Tibial nerve (tissue), 4 donors: ENCODE measurements around the gene HOXA4. TPM values are rescaled to one million over a fixed set of nuclear protein-coding genes. Genes with fewer than 3 reads are reported as not detected.

Experiments
- DNase-seq, 2 donors: peaks; one replicate each; pipeline ENCODE4 v3.0.0-alpha.2; 2019; ENCODE audit warnings: low spot score in 2 of 2
- H3K27ac ChIP-seq, 4 donors: fragments of 200-600 bp; sonication (generic) in 3 of 4; one replicate each; pipeline ENCODE4 v1.5.1; 2017 to 2019; ENCODE audit warnings: mild to moderate bottlenecking in 1 of 4
- H3K27me3 ChIP-seq, 2 donors: fragments of 200-600 bp; sonication (generic) in 1 of 2; one replicate each; pipeline versions ENCODE4 v1.5.1 to v1.6.0; 2017 to 2019
- H3K36me3 ChIP-seq, 3 donors: fragments of 200-600 bp; sonication (generic); one replicate each; pipeline ENCODE4 v1.5.1; 2018 to 2019
- H3K4me1 ChIP-seq, 4 donors: fragments of 200-600 bp; sonication (generic) in 3 of 4; one replicate each; pipeline ENCODE4 v1.5.1; 2017 to 2019
- H3K4me3 ChIP-seq, 4 donors: fragments of 200-600 bp; sonication (generic) in 3 of 4; one replicate each; pipeline ENCODE4 v1.5.1; 2017 to 2019; ENCODE audit warnings: mild to moderate bottlenecking in 1 of 4, moderate library complexity in 1 of 4
- H3K9me3 ChIP-seq, 4 donors: fragments of 200-600 bp; sonication (generic) in 3 of 4; one replicate each; pipeline ENCODE4 v1.5.1; 2017 to 2019
- EP300 ChIP-seq, 2 donors: sonication (generic); formaldehyde crosslinking; IDR thresholded peaks; one replicate each; pipeline ENCODE4 v1.6.1; 2017; ENCODE audit warnings: antibody characterized with exemption in 2 of 2, mild to moderate bottlenecking in 1 of 2
- POLR2A ChIP-seq, 2 donors: fragments of 450-650 bp; IDR thresholded peaks; one replicate each; pipeline ENCODE4 v1.6.1; 2017; ENCODE audit warnings: antibody characterized with exemption in 2 of 2, mild to moderate bottlenecking in 2 of 2, moderate library complexity in 2 of 2
- WGBS, 2 donors: methylation state at CpG; one replicate each; pipeline ENCODE4 v1.1.5; 2018; 5-methylcytosine and 5-hydroxymethylcytosine counted together
- total RNA-seq, 4 donors: library from RNA; depleted of rRNA; stranded (reverse); fragments of >200 nt; gene quantifications; one replicate each; pipeline ENCODE4 v1.1.0, GENCODE V29; 2016
- TF ChIP-seq, protein P1 (sequence below), 5 experiments: fragments of 200-600 bp in 3 of 5; fragments of 450-650 bp in 2 of 5; sonication (generic) in 3 of 5; IDR thresholded peaks; one replicate each; pipeline ENCODE4 v1.5.1; 2016 to 2019; ENCODE audit warnings: antibody characterized with exemption in 5 of 5, mild to moderate bottlenecking in 3 of 5, moderate library complexity in 2 of 5

Gene HOXA4
- total RNA-seq, 4 donors from 2014 or later, result 4.4 to 6.3 (median 4.7) TPM

DNA sequence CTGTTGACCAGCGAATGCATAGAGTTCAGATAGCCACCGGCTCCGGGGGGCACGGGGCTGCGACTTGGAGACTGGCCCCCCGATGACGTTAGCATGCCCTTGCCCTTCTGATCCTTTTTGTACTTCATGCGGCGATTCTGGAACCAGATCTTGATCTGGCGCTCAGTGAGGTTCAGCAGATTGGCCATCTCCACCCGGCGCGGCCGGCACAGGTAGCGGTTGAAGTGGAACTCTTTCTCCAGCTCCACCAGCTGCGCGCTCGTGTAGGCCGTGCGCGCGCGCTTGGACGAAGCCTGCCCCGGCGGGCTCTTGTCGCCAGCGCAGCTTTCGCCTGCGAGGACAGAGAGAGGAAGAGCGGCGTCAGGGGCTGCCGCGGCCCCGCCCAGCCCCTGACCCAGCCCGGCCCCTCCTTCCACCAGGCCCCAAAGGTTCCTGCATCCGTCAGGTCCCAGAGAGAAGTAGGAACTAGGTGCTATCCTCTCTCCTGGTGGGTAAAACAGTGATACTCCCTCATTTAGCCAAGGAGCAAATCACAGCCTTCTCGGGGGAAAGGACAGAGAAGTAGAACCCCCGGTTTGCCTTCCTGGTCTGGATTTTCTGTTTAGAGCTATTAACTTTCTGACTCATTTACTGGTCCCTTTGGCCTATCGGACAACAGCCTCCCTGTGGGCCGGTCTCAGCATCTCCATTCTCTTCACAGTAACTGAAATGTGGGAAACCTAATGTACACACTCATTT lies 22.0 kb downstream of the HOXA4 start:
- Histone ChIP-seq H3K27ac (peak overlapping the region in 3 of 4 donors; percentile 29 to 77 (median 68)), H3K4me1 (peaks cover 0 to 60% (median 4%) of the 10 kb centered on the region in 4 donors), H3K4me3 (peak overlapping the region in 1 of 4 donors; percentile 34), H3K9me3 (no peaks in the 10 kb centered on the region), H3K27me3 (peaks cover 0 to 61% of the 10 kb centered on the region in 2 donors), H3K36me3 (peaks cover 0 to 9% (median 0%) of the 10 kb centered on the region in 3 donors)
- WGBS, 2 donors, result 54 to 63% methylated on average over 28 to 40 of the region's 41 CpGs
- DNase-seq, result no peak
- peak in 1 of 2 donors; percentile 28 for TF ChIP-seq POLR2A (IDR thresholded peaks at IDR 0.05)
- TF ChIP-seq, protein P1, sequence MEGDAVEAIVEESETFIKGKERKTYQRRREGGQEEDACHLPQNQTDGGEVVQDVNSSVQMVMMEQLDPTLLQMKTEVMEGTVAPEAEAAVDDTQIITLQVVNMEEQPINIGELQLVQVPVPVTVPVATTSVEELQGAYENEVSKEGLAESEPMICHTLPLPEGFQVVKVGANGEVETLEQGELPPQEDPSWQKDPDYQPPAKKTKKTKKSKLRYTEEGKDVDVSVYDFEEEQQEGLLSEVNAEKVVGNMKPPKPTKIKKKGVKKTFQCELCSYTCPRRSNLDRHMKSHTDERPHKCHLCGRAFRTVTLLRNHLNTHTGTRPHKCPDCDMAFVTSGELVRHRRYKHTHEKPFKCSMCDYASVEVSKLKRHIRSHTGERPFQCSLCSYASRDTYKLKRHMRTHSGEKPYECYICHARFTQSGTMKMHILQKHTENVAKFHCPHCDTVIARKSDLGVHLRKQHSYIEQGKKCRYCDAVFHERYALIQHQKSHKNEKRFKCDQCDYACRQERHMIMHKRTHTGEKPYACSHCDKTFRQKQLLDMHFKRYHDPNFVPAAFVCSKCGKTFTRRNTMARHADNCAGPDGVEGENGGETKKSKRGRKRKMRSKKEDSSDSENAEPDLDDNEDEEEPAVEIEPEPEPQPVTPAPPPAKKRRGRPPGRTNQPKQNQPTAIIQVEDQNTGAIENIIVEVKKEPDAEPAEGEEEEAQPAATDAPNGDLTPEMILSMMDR (IDR thresholded peaks at IDR 0.05), result no peak
- TF ChIP-seq EP300 (IDR thresholded peaks at IDR 0.05), result peak in 1 of 2 donors; percentile 37

DNA sequence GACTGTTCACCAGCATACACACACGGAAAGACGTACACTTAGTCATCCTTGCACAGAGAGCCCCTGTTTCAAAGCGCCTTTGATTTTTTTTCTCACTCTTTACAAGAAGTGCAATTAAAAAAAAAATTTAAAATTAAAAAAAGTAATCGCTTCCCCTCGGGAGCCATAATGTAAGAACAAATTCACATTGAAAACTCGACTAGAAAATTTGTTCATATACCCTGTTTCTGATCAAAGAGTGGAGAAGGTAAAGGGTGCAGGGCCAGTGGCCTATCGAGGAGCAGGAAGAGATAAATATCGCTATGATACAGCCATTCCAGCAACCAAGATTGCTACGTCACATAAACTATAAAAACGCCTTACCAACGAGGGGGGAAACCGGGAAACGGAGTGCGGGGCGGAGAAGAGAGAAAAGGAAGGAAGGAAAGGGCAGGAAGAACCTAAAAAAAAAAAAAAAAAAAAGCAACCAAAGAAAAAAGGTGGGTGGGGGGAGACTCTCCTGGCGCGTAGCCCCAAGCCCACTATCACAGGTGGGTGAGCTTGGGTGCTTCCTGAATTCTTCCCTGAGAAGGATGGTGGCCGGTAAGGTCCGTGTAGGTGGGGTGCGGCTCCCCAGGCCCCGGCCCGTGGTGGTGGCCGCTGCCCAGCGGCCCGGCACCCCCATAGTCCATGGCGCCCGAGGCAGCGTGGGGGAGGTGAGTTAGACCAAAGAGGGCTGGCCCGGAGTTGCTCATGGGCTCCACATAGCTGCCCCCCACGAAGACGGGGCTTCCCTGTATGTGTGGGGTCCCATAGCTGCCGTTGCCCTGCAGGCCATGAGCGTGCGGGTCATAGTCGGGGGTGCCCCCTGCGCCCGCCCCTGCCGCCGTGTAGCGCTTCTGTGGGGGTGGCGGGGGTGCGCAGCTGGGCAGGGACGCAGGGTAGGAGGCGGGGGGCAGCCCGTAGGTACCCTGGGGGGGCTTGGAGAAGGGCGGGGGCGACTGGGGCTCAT lies 22.9 kb downstream of the HOXA4 start:
- TF ChIP-seq POLR2A (IDR thresholded peaks at IDR 0.05) (no peak), EP300 (IDR thresholded peaks at IDR 0.05) (no peak)
- TF ChIP-seq, protein P1 (IDR thresholded peaks at IDR 0.05), result no peak
- WGBS, 2 donors, result 63 to 73% methylated on average over 42 to 46 of the region's 47 CpGs
- Histone ChIP-seq H3K36me3 (peaks cover 0 to 9% (median 0%) of the 10 kb centered on the region in 3 donors), H3K4me3 (peak overlapping the region in 1 of 4 donors; percentile 34), H3K27me3 (peaks cover 0 to 61% of the 10 kb centered on the region in 2 donors), H3K27ac (peak overlapping the region in 3 of 4 donors; percentile 68 to 77 (median 74)), H3K9me3 (no peaks in the 10 kb centered on the region), H3K4me1 (peaks cover 0 to 58% (median 4%) of the 10 kb centered on the region in 4 donors)
- DNase-seq, result no peak

DNA sequence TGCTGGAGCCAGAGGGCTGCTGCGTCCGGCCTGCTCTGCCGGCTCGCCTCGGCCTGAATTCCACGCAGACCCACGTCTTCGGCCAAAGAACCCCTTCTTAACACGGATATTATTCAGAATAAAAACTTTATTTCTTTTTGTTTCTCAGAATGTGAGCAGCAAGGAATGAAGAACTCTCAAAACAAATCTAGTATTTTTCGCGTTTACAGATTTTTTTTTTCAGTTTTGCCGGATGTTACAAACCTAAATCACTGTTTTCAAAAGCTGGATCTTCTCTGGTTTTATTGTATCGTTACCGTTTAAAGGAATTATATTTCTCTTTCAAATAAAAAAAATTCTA lies 23.7 kb downstream of the HOXA4 start:
- H3K36me3 ChIP-seq, result peaks cover 0 to 9% (median 0%) of the 10 kb centered on the region in 3 donors
- H3K27ac ChIP-seq, result peak overlapping the region in 3 of 4 donors; percentile 17 to 77 (median 46)
- peak overlapping the region in 2 of 4 donors; percentile 12 to 43 for H3K4me3 ChIP-seq
- no peak for TF ChIP-seq POLR2A (IDR thresholded peaks at IDR 0.05)
- no peak for TF ChIP-seq EP300 (IDR thresholded peaks at IDR 0.05)
- TF ChIP-seq, protein P1 (IDR thresholded peaks at IDR 0.05), result no peak
- no peaks in the 10 kb centered on the region for H3K9me3 ChIP-seq
- H3K27me3 ChIP-seq, result peaks cover 0 to 63% of the 10 kb centered on the region in 2 donors
- 53 to 67% methylated on average over 14 of the region's 14 CpGs for WGBS, 2 donors
- H3K4me1 ChIP-seq, result peaks cover 0 to 58% (median 4%) of the 10 kb centered on the region in 4 donors
- DNase-seq, result no peak

DNA sequence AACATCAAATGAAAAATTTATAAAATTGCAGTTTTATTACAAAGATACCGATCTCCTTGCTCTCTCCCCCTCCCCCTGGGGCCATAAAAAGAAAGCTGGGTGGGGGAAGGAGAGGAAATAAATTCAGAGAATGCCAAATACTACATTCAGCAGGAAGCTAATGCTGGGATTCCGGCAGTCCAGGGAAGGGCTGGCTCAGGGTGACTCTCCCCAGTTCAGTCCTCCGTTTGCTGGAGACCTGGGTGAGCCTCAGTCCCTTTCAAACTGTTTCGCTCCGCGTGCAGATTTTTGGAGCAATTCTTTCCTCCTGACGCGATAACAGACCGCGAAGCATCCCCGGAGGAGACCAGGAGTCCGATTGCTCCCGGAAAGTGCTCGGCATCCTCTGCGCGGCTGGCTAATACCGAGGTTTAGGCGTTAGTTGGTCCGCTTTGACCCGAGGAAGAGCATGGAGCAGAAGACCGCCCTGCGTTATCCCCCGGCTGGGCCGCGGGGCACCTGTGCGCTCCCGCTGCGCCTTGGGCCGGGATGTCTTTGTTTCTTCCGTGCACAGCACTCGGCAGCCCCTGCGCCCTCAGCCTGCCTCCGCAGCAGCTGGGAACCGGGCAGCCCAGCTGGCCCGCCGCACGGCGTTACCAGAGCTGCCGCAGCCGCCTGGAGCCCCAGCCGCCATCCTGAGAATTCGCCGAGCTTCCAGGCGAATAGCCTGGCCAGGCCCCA lies 24.2 kb downstream of the HOXA4 start:
- Histone ChIP-seq H3K4me3 (peak overlapping the region in 2 of 4 donors; percentile 12 to 43), H3K4me1 (peaks cover 0 to 57% (median 5%) of the 10 kb centered on the region in 4 donors), H3K9me3 (no peaks in the 10 kb centered on the region), H3K27ac (peak overlapping the region; percentile 6 to 77 (median 32)), H3K27me3 (peaks cover 0 to 68% of the 10 kb centered on the region in 2 donors), H3K36me3 (peaks cover 0 to 9% (median 0%) of the 10 kb centered on the region in 3 donors)
- peak in 1 of 2 donors; percentile 30 for TF ChIP-seq EP300 (IDR thresholded peaks at IDR 0.05)
- no peak for TF ChIP-seq POLR2A (IDR thresholded peaks at IDR 0.05)
- 34 to 40% methylated on average over 31 to 43 of the region's 44 CpGs for WGBS, 2 donors
- DNase-seq, result no peak
